Measurements from ENCODE around the gene CLCN2. TPM values are rescaled to one million over a fixed set of nuclear protein-coding genes. Genes with fewer than 3 reads are reported as not detected.

The CLCN2 gene
- total RNA-seq, 1 donor from 2014 or later = 8.1 TPM

- H3K4me1 ChIP-seq = peaks cover 10% of the 10 kb centered on the region
- no peak for DNase-seq (ENCODE audit: extremely low spot score in 2 of 2)
- TF ChIP-seq CTCF (IDR thresholded peaks at IDR 0.05) = peak; percentile 23 to 57 (median 54)
- no peak for TF ChIP-seq POLR2AphosphoS5 (IDR thresholded peaks at IDR 0.05; ENCODE audit: insufficient read depth in 1 of 2, low read depth in 1 of 2)
- H3K36me3 ChIP-seq = peaks cover 0 to 14% of the 10 kb centered on the region in 2 donors
- H3K27ac ChIP-seq = no peak overlapping the region
- H3K4me3 ChIP-seq = no peak overlapping the region
- H3K27me3 ChIP-seq = no peaks in the 10 kb centered on the region
- intact Hi-C loops (cut with DNase I) = no loop called here
- no peaks in the 10 kb centered on the region for H3K9me3 ChIP-seq
Observed at GRCh38 chr3:184354121-184354728, 7.2 kb downstream of the CLCN2 start.

GRCh38 chr3:184353546-184353941 is 7.9 kb downstream of the CLCN2 start:
- H3K4me1 ChIP-seq = peaks cover 10% of the 10 kb centered on the region
- no peaks in the 10 kb centered on the region for H3K27me3 ChIP-seq
- TF ChIP-seq CTCF (IDR thresholded peaks at IDR 0.05) (no peak), POLR2A (IDR thresholded peaks at IDR 0.05) (no peak), POLR2AphosphoS5 (IDR thresholded peaks at IDR 0.05; ENCODE audit: insufficient read depth in 1 of 2, low read depth in 1 of 2) (no peak)
- DNase-seq (ENCODE audit: extremely low spot score in 2 of 2) = no peak
- H3K4me3 ChIP-seq = no peak overlapping the region
- intact Hi-C loops (cut with DNase I) = no loop called here
- no peaks in the 10 kb centered on the region for H3K9me3 ChIP-seq
- H3K27ac ChIP-seq = no peak overlapping the region
- H3K36me3 ChIP-seq = peaks cover 0 to 14% of the 10 kb centered on the region in 2 donors

GRCh38 chr3:184352897-184353545 is 8.4 kb downstream of the CLCN2 start:
- TF ChIP-seq CTCF (IDR thresholded peaks at IDR 0.05) = no peak
- TF ChIP-seq POLR2AphosphoS5 (IDR thresholded peaks at IDR 0.05; ENCODE audit: insufficient read depth in 1 of 2, low read depth in 1 of 2) = no peak
- TF ChIP-seq POLR2A (IDR thresholded peaks at IDR 0.05) = no peak
- intact Hi-C loops (cut with DNase I) = no loop called here
- DNase-seq (ENCODE audit: extremely low spot score in 2 of 2) = no peak
- Histone ChIP-seq H3K27ac (no peak overlapping the region), H3K27me3 (no peaks in the 10 kb centered on the region), H3K36me3 (peaks cover 0 to 14% of the 10 kb centered on the region in 2 donors), H3K4me3 (no peak overlapping the region), H3K9me3 (no peaks in the 10 kb centered on the region), H3K4me1 (peaks cover 10% of the 10 kb centered on the region)

GRCh38 chr3:184352149-184352785 is 9.1 kb downstream of the CLCN2 start:
- no peak for TF ChIP-seq CTCF (IDR thresholded peaks at IDR 0.05)
- DNase-seq (ENCODE audit: extremely low spot score in 2 of 2) = no peak
- Histone ChIP-seq H3K4me1 (peaks cover 10% of the 10 kb centered on the region), H3K4me3 (no peak overlapping the region), H3K36me3 (peaks cover 0 to 12% of the 10 kb centered on the region in 2 donors), H3K9me3 (no peaks in the 10 kb centered on the region), H3K27me3 (no peaks in the 10 kb centered on the region), H3K27ac (no peak overlapping the region)
- intact Hi-C loops (cut with DNase I) = no loop called here

All from vagina (tissue), 2 donors.